ENCODE measurements around the gene TCF20.

Gene TCF20

DNA sequence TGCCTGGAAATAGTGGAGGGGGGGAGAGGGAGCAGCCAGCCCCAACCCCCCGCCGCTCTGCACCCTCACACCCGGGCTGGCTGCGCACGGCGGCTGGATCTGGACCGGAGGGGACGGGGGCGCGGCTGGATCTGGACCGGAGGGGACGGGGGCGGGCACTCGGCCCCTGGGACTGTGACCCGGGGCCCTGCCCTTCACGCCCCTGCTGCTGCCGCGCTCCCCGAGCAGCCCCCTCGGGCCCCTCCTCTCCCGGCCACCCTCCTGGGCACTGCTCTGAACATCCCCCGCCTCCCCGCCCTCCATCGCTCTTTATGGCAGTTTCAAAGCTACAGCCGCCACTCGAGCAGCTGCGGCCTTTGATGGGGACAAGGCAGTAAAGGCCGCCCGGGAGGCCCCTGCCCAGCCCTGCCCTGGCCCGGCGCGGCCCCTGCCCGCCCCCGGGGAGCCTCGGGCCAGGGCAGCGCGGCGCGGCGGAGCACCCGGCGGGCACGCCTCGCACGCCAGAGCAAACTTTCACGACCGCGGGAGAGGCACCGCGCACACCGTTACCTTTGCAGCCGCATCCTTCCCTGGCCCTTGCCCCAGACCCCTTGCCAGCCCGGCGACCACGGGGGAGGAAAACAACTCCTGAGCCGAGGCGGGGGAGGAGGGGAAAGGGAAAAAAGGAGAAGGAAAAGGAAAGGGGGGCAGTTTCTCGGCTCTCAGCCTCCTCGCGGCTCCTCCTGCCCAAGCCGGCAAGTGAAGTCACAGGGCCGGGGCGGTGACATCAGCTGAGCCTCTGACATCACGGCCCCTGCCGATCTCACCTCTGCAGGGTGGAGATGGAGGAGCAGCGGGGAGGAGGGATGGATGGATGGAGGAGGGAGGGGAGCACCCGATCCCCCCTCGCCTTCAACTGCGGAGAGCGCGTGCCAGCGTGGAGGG lies 13.1 kb upstream of the TCF20 start:
- in situ Hi-C loops (cut with MboI; ENCODE audit: low pct_unique_long_range_greater_than_20kb, low sequenced_read_pairs) = no loop called here
- no peak for DNase-seq

DNA sequence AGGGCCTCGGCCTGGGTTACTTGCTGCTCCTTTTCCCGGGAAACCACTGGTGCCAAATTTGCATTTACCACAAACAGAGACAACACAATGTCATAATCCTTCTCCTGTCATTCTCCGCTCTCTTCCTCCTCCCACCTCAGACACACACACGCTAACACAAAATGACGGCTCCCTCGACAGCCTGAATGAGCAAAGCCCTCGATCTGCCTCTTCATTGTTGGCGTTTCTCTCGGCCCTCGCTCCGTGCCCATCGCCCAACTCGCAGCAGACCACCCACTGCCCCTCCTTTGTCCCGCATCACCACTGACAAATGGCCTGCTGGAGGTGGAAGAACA lies 12.5 kb upstream of the TCF20 start:
- DNase-seq = no peak
- in situ Hi-C loops (cut with MboI; ENCODE audit: low pct_unique_long_range_greater_than_20kb, low sequenced_read_pairs) = no loop called here

GRCh38 chr22:42282252-42282942 lies 11.9 kb upstream of the TCF20 start:
- no peak for DNase-seq
- in situ Hi-C loops (cut with MboI; ENCODE audit: low pct_unique_long_range_greater_than_20kb, low sequenced_read_pairs) = no loop called here

DNA sequence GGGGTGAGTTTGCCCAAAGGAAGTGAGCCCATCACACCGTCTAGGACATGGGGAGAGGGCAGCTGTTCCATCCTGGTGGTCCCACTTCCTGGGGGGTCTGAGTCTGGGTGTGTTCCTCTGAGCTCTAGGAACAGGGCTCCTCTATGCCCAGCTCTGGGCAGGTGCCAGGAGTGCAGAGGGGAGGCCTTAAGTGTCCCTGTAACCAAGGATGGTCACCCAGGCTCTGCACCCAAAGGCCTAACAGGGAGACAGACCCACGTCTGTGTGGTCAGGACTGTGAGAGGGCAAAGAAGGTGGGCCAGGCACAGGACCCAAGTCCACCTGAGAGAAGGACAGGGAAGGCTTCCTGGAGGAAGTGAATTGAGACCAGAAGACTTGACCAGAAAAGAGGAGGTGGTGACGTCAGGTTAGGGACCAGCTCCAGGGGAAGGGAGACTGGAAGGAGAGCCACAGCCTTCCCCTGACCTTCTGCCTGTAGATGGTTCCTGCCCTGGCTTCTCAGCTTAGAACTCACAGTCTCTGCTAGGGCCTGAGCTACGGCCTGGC lies 11.3 kb upstream of the TCF20 start:
- in situ Hi-C loops (cut with MboI; ENCODE audit: low pct_unique_long_range_greater_than_20kb, low sequenced_read_pairs) = no loop called here
- no peak for DNase-seq

DNA sequence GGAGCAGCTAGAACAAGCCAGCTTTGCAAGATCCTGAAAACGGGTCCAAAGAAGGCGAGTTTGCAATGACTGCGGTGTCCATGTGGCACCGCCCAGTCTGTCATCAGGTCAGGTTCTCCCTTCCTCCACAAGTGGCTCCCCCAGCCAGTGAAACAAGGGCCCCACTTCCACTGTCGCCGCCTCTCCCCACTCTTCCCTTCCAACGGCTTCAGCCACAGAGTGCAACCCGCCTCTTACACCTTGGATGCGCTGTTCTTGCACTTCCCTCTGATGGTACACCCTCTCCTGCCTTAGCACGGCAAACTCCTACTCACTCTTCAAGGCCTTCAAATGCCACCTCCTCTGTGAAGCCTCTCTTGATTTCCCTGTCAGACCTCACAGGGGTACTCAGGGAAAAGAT lies 10.8 kb upstream of the TCF20 start:
- in situ Hi-C loops (cut with MboI; ENCODE audit: low pct_unique_long_range_greater_than_20kb, low sequenced_read_pairs) = no loop called here
- no peak for DNase-seq

GRCh38 chr22:42280836-42281235 lies 10.4 kb upstream of the TCF20 start:
- in situ Hi-C loops (cut with MboI; ENCODE audit: low pct_unique_long_range_greater_than_20kb, low sequenced_read_pairs) = no loop called here

GRCh38 chr22:42280140-42280539 lies 9.7 kb upstream of the TCF20 start:
- in situ Hi-C loops (cut with MboI; ENCODE audit: low pct_unique_long_range_greater_than_20kb, low sequenced_read_pairs) = no loop called here
- no peak for DNase-seq

More at GRCh38 chr22:42280836-42281235, 10.4 kb upstream of the TCF20 start:
- no peak for DNase-seq

DNA sequence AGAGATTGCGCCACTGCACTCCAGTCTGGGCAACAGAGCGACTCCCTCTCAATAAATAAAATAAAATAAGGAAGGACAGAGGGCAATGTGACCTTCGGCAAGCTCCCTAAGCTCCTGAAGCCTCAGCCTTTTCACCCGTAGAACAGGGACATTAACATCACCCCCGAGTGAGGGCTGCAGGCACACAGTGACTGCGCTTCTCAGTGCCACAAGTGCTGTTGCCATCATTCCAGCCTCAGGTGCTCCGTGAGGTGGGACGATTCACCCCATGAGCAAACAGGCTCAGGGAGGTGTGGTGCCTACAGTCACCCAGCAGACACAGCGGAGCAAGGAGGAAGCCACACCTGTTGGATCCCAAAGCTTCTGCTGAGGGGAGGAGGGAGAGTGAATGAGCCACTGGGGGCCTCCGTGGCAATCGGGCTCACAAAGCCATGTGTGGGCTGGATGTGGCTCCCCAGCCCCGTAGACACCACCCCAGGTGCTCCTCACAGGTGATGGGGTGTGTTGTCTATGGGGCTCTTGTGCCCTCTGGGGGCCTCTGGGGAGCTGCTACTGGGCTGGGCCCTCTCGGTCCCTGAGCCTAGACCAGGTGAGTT lies 9.1 kb upstream of the TCF20 start:
- no peak for DNase-seq
- in situ Hi-C loops (cut with MboI; ENCODE audit: low pct_unique_long_range_greater_than_20kb, low sequenced_read_pairs) = no loop called here

- in situ Hi-C loops (cut with MboI; ENCODE audit: low pct_unique_long_range_greater_than_20kb, low sequenced_read_pairs) = no loop called here
- DNase-seq = no peak
These were observed 7.7 kb upstream of the TCF20 start for GRCh38 chr22:42277988-42278776.

DNA sequence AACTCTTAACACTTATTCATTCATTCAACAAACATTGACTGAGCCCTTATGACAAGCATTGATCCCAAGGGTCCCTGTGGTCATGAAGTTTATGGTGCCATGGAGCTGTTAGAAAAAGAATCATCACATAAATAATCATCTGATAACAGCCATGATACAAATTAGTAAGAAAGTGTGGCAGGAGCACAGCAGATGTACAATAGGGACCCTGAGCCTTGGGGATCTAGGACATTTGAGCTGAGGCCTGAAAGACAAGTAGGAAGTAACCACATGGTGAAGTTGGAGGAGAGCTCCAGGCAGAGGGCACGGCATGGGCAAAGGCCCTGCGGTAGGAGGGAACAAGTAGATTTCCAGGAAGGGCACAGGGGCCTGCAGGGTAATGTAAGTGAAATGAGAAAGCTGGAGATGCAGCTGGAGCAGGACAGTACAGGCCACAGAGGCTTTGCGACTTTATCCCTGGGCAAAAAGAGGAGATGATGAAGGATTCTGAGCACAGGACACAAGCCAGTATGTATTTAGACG lies 6.8 kb upstream of the TCF20 start:
- in situ Hi-C loops (cut with MboI; ENCODE audit: low pct_unique_long_range_greater_than_20kb, low sequenced_read_pairs) = no loop called here
- DNase-seq = no peak

DNA sequence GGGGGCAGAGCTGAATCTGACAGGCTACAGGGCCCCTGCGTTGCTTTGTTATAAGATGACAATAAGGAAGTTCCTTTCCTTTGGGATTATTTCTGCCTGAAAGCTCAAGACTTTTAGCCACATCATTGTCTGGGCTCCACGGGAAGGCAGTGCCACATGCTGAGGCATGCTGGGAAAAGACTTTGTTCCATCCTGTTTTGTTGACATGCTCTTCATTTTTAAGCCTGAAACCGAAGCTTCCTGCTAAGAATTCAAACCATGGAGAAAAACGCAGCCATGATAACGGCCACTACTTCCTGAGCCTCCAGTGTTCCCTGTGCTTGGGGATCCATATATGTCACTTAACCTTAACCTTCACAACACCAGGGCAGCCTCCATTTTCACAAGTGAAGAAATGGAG lies 5.5 kb upstream of the TCF20 start:
- DNase-seq = no peak
- in situ Hi-C loops (cut with MboI; ENCODE audit: low pct_unique_long_range_greater_than_20kb, low sequenced_read_pairs) = no loop called here

- in situ Hi-C loops (cut with MboI; ENCODE audit: low pct_unique_long_range_greater_than_20kb, low sequenced_read_pairs) = no loop called here
- DNase-seq = no peak
These were observed 4.7 kb upstream of the TCF20 start for GRCh38 chr22:42275176-42275575.

- no peak for DNase-seq
- in situ Hi-C loops (cut with MboI; ENCODE audit: low pct_unique_long_range_greater_than_20kb, low sequenced_read_pairs) = no loop called here
These were observed 3.5 kb upstream of the TCF20 start for GRCh38 chr22:42273855-42274451.

GRCh38 chr22:42272431-42272999 lies 2.1 kb upstream of the TCF20 start:
- in situ Hi-C loops (cut with MboI; ENCODE audit: low pct_unique_long_range_greater_than_20kb, low sequenced_read_pairs) = no loop called here
- DNase-seq = no peak

GRCh38 chr22:42271906-42272305 lies 1.5 kb upstream of the TCF20 start:
- in situ Hi-C loops (cut with MboI; ENCODE audit: low pct_unique_long_range_greater_than_20kb, low sequenced_read_pairs) = no loop called here

DNA sequence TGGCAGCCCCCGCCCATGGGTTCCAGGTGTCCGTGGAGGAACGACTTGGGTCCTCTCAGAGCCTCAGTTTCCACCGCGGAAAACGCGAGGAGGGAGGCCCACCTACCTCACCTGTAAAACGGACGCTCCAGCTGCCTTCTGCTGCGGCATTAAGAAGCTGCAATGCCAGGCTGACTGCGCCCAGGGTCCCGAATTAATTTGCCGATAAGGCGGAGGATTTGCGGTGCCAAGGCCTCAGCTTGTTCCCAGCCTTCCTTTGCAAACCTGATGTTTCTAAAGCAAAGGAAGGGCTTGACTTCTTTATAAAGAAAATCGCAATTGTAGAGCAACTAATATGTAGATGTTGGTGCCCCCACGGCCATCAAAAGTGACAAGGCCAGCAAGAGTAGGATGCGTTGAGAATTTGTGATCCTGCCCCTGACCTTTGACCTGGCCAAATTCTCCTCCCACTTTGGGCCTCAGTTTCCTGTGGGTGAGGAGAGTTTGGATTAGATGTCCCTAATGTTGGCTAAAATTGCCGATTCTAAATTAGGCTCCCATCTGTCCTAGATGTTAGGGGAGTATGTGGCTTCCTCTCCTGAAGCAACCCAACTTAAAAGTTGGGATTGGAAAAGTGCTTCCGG lies 849 bp upstream of the TCF20 start:
- in situ Hi-C loops (cut with MboI; ENCODE audit: low pct_unique_long_range_greater_than_20kb, low sequenced_read_pairs) = no loop called here
- DNase-seq = no peak

More at GRCh38 chr22:42271906-42272305, 1.5 kb upstream of the TCF20 start:
- DNase-seq = no peak

DNA sequence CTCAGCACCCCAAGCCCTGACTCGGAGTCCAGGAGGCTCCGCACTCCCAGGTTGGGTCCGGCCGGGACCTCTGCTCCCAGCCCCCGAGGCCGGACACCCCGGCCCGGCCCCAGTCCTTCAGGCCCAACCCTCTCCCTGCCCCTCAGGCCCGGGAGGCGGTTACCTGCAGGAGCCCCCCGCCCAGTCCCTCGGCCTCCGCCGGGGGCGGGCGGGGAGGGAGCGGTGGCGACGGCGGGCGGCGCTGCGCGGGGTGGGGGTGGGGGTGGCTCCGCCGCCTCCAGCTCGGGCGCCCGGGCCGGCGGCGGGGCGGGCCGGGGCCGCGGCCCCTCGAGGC lies 310 bp downstream of the TCF20 start:
- in situ Hi-C loops (cut with MboI; ENCODE audit: low pct_unique_long_range_greater_than_20kb, low sequenced_read_pairs) = no loop called here
- DNase-seq = peak; percentile 34
